ENCODE measurements around the gene RANBP9.

DNA sequence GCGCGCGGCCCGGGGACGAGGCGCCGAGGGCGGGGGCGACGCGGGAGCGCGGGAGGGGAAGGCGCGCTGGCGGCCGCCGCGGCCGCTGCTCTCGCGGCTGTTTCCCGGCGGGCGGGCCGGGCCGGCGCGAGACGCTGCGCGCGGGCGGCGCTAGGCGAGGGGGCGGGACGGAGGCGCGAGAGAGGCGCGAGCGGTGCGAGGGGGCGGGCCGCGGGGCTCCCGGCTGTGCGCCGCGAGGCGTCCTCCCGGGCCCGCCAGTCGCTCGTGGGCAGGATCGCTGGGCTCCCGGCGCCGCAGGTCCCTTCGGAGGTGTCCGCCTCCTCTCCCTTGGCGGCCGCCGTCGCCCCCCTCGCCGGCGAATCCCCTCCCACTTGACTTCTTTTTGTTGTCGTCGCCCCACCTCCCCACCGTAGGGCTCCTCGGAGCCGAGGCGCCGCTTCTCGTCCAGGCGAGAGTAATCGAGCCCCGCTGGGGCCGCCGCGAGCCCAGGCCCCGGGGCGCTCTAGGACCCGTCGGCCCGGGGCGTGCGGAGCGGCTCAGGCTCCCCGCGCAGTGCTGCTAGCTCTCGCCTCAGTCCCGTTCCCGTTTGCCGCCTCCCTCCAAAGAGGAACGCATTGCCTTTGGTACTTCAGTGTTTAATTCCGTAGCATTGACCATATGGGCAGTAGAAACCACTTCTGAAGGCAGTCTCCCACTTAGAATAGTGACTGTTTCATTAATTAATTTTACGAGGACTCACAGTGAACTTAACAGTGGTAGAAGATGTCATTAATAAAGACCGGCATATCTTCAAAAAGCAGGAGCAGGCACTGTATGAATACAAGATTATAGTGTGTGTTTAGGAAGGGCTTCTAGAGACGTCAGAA lies at the start of gene RANBP9:
- TF ChIP-seq, protein P1, sequence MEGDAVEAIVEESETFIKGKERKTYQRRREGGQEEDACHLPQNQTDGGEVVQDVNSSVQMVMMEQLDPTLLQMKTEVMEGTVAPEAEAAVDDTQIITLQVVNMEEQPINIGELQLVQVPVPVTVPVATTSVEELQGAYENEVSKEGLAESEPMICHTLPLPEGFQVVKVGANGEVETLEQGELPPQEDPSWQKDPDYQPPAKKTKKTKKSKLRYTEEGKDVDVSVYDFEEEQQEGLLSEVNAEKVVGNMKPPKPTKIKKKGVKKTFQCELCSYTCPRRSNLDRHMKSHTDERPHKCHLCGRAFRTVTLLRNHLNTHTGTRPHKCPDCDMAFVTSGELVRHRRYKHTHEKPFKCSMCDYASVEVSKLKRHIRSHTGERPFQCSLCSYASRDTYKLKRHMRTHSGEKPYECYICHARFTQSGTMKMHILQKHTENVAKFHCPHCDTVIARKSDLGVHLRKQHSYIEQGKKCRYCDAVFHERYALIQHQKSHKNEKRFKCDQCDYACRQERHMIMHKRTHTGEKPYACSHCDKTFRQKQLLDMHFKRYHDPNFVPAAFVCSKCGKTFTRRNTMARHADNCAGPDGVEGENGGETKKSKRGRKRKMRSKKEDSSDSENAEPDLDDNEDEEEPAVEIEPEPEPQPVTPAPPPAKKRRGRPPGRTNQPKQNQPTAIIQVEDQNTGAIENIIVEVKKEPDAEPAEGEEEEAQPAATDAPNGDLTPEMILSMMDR (IDR thresholded peaks at IDR 0.05): no peak
- TF ChIP-seq EZH2 (IDR thresholded peaks at IDR 0.05): no peak

Data from neural progenitor cell (in vitro differentiated cells).